A673 (cell line): ENCODE data around the gene TEX12. TPM values are rescaled to one million over a fixed set of nuclear protein-coding genes. Genes with fewer than 3 reads are reported as not detected.

Source experiments
- BruUV-seq: library from RNA; stranded (reverse); fragments of 400-500 nt; replicated peaks from 2 replicates; lab custom pipeline; 2021; lab: Mats Ljungman, UMichigan
- CTCF ChIA-PET: fragments of 300-600 bp; sonication (Branson Sonifier 250); formaldehyde crosslinking; loops from one replicate; lab custom pipeline; 2022; ENCODE audit warnings: antibody characterized with exemption; lab: Charles Lee
- POLR2A ChIA-PET: fragments of 300-600 bp; sonication (Branson Sonifier 250); formaldehyde crosslinking; loops from one replicate; lab custom pipeline; 2022; ENCODE audit warnings: antibody characterized with exemption; ENCODE audit not compliant: low non-redundant PET; lab: Charles Lee
- DNase-seq: peaks from one replicate; pipeline ENCODE4 v3.0.0-alpha.2; 2015; ENCODE audit warnings: low spot score
- H3K27ac ChIP-seq: fragments of 200-600 bp; sonication (generic); 2 replicates; pipeline ENCODE4 v1.5.1; 2016; ENCODE audit warnings: mixed run types, low read depth, mild to moderate bottlenecking, mixed read lengths, antibody characterized with exemption, low read length; ENCODE audit not compliant: poor library complexity, severe bottlenecking
- H3K27me3 ChIP-seq: fragments of 200-600 bp; sonication (generic); replicated peaks from 2 replicates; pipeline ENCODE4 v1.6.1; 2017; ENCODE audit warnings: mixed run types, low read depth, mild to moderate bottlenecking, mixed read lengths, antibody characterized with exemption, low read length; ENCODE audit not compliant: insufficient read depth, poor library complexity
- H3K36me3 ChIP-seq: fragments of 200-600 bp; sonication (generic); 2 replicates; pipeline ENCODE4 v1.6.1; 2016; ENCODE audit warnings: mixed run types, mild to moderate bottlenecking, mixed read lengths, antibody characterized with exemption, low read length; ENCODE audit not compliant: insufficient read depth, poor library complexity, severe bottlenecking
- H3K4me1 ChIP-seq: fragments of 200-600 bp; sonication (generic); 2 replicates; pipeline ENCODE4 v1.6.1; 2017; ENCODE audit warnings: mixed run types, mild to moderate bottlenecking, mixed read lengths, antibody characterized with exemption, low read length; ENCODE audit not compliant: insufficient read depth, poor library complexity, severe bottlenecking
- H3K4me3 ChIP-seq: fragments of 200-600 bp; sonication (generic); 2 replicates; pipeline ENCODE4 v1.5.1; 2016; ENCODE audit warnings: low read depth, mixed run types, mild to moderate bottlenecking, mixed read lengths, low read length; ENCODE audit not compliant: poor library complexity, severe bottlenecking
- H3K9me3 ChIP-seq: fragments of 200-600 bp; sonication (generic); 2 replicates; pipeline ENCODE4 v1.6.1; 2016; ENCODE audit warnings: mixed run types, low read depth, mild to moderate bottlenecking, mixed read lengths, antibody characterized with exemption, low read length; ENCODE audit not compliant: poor library complexity, severe bottlenecking
- EZH2 ChIP-seq: fragments of 200-600 bp; sonication (generic); IDR thresholded peaks from 2 replicates; pipeline ENCODE4 v1.6.1; 2017; ENCODE audit warnings: borderline replicate concordance, low read depth, mild to moderate bottlenecking, mixed read lengths, antibody characterized with exemption, low read length; ENCODE audit not compliant: poor library complexity, severe bottlenecking
- intact Hi-C: fragments of 100-400 bp; cut with micrococcal nuclease; formaldehyde crosslinking; loops from one replicate; pipeline ENCODE4 v1.10.0; 2022; ENCODE audit not compliant: unreplicated experiment
- total RNA-seq: library from RNA; stranded (reverse); gene quantifications from 2 replicates; pipeline ENCODE4 v1.2.3, GENCODE V29; 2021
- TF ChIP-seq, protein P1 (sequence below): fragments of 300-800, 200-600 bp; sonication (generic); conservative IDR thresholded peaks from 2 replicates; pipeline ENCODE4 v1.5.1; 2017; ENCODE audit warnings: low read depth, mild to moderate bottlenecking, antibody characterized with exemption, low read length, moderate library complexity, mixed read lengths

Gene TEX12
- total RNA-seq, 1 experiment from 2014 or later: 0.41 TPM

- Histone ChIP-seq H3K4me3 (no peak overlapping the region), H3K27ac (no peak overlapping the region), H3K9me3 (no peaks in the 10 kb centered on the region), H3K4me1 (peaks cover 20% of the 10 kb centered on the region), H3K27me3 (no peaks in the 10 kb centered on the region), H3K36me3 (no peaks in the 10 kb centered on the region)
- DNase-seq: no peak
- CTCF ChIA-PET: no interaction called here
- TF ChIP-seq EZH2: no peak
- TF ChIP-seq, protein P1, sequence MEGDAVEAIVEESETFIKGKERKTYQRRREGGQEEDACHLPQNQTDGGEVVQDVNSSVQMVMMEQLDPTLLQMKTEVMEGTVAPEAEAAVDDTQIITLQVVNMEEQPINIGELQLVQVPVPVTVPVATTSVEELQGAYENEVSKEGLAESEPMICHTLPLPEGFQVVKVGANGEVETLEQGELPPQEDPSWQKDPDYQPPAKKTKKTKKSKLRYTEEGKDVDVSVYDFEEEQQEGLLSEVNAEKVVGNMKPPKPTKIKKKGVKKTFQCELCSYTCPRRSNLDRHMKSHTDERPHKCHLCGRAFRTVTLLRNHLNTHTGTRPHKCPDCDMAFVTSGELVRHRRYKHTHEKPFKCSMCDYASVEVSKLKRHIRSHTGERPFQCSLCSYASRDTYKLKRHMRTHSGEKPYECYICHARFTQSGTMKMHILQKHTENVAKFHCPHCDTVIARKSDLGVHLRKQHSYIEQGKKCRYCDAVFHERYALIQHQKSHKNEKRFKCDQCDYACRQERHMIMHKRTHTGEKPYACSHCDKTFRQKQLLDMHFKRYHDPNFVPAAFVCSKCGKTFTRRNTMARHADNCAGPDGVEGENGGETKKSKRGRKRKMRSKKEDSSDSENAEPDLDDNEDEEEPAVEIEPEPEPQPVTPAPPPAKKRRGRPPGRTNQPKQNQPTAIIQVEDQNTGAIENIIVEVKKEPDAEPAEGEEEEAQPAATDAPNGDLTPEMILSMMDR: no peak
- POLR2A ChIA-PET: no interaction called here
- no TSS peak for BruUV-seq
- intact Hi-C loops: no loop called here
Measured at GRCh38 chr11:112129656-112130055, 37.5 kb upstream of the TEX12 start.

DNA sequence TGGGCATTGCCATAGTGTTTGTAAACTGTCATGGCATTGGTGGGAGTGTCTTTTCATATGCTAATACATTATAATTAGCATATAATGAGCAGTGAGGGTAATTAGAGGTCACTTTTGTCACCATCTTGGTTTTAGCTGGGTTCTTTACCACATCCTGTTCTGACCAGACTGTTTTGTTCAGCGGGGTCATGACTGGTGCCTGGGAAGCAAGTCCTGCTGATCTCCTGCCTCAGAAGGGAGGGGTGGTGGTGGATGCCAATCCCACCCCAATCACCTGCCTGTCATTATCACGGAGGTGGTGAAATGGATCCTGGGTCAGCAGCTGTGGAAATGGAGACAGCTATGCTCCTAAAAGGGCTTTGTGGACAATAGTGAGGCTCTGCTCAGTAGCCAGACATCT is 34.4 kb upstream of the TEX12 start:
- H3K27ac ChIP-seq: no peak overlapping the region
- intact Hi-C loops: no loop called here
- ChIA-PET POLR2A (no interaction called here), CTCF (no interaction called here)
- no peak overlapping the region for H3K4me3 ChIP-seq
- no TSS peak for BruUV-seq
- no peaks in the 10 kb centered on the region for H3K27me3 ChIP-seq
- H3K4me1 ChIP-seq: peaks cover 20% of the 10 kb centered on the region
- H3K36me3 ChIP-seq: no peaks in the 10 kb centered on the region
- H3K9me3 ChIP-seq: no peaks in the 10 kb centered on the region
- TF ChIP-seq, protein P1: no peak
- TF ChIP-seq EZH2: no peak
- no peak for DNase-seq

GRCh38 chr11:112134473-112134872 is 32.7 kb upstream of the TEX12 start:
- Histone ChIP-seq H3K36me3 (no peaks in the 10 kb centered on the region), H3K4me3 (no peak overlapping the region), H3K27ac (no peak overlapping the region), H3K9me3 (no peaks in the 10 kb centered on the region), H3K4me1 (peaks cover 2% of the 10 kb centered on the region), H3K27me3 (no peaks in the 10 kb centered on the region)
- intact Hi-C loops: no loop called here
- TF ChIP-seq EZH2: no peak
- TF ChIP-seq, protein P1: no peak
- no TSS peak for BruUV-seq
- POLR2A ChIA-PET: no interaction called here
- CTCF ChIA-PET: no interaction called here
- DNase-seq: no peak
